GM06990 (cell line): ENCODE data around the gene THYN1.
"Not testable (repeated sequence)": the region's sequence is repeated elsewhere in the genome, so short reads cannot be mapped to it uniquely, and the experiment has no call there.

Experiments used
- DNase-seq: peaks from one replicate; pipeline ENCODE4 v3.0.0-alpha.2; 2011; ENCODE audit not compliant: insufficient read length; ENCODE audit errors: extremely low read depth
- H3K27me3 ChIP-seq: replicated peaks from 2 replicates; pipeline ENCODE4 v1.6.0; 2011; ENCODE audit warnings: low read length; ENCODE audit not compliant: control insufficient read depth, insufficient read depth
- H3K36me3 ChIP-seq: 2 replicates; pipeline ENCODE4 v1.5.1; 2011; ENCODE audit warnings: low read length; ENCODE audit not compliant: control insufficient read depth, insufficient read depth
- H3K4me3 ChIP-seq: replicated peaks from 2 replicates; pipeline ENCODE4 v1.5.1; 2011; ENCODE audit warnings: low read depth, mild to moderate bottlenecking, control low read depth, low read length
- TF ChIP-seq, protein P1 (sequence below): IDR thresholded peaks from 2 replicates; pipeline ENCODE4 v1.5.1; 2011; ENCODE audit warnings: low read length, control low read depth, mild to moderate bottlenecking, inconsistent platforms; ENCODE audit not compliant: insufficient read depth, poor library complexity, severe bottlenecking

Gene THYN1

DNA sequence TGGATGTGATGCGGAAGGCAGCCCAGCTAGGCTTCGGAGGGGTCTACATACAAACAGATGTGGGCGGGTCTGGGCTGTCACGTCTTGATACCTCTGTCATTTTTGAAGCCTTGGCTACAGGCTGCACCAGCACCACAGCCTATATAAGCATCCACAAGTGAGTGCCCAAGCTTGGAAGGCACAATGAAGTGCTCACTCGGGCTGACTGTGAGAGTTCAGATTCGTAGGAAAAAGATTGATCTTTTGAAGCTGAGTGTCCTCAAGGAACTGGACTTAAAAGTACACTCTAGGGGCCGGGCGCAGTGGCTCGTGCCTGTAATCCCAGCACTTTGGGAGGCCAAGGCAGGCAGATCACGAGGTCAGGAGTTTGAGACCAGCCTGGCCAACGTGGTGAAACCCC is 3.9 kb upstream of the THYN1 start:
- no peak overlapping the region for H3K4me3 ChIP-seq
- no peaks in the 10 kb centered on the region for H3K27me3 ChIP-seq
- TF ChIP-seq, protein P1, sequence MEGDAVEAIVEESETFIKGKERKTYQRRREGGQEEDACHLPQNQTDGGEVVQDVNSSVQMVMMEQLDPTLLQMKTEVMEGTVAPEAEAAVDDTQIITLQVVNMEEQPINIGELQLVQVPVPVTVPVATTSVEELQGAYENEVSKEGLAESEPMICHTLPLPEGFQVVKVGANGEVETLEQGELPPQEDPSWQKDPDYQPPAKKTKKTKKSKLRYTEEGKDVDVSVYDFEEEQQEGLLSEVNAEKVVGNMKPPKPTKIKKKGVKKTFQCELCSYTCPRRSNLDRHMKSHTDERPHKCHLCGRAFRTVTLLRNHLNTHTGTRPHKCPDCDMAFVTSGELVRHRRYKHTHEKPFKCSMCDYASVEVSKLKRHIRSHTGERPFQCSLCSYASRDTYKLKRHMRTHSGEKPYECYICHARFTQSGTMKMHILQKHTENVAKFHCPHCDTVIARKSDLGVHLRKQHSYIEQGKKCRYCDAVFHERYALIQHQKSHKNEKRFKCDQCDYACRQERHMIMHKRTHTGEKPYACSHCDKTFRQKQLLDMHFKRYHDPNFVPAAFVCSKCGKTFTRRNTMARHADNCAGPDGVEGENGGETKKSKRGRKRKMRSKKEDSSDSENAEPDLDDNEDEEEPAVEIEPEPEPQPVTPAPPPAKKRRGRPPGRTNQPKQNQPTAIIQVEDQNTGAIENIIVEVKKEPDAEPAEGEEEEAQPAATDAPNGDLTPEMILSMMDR: no peak
- no peak for DNase-seq
- H3K36me3 ChIP-seq: peaks cover 9% of the 10 kb centered on the region

DNA sequence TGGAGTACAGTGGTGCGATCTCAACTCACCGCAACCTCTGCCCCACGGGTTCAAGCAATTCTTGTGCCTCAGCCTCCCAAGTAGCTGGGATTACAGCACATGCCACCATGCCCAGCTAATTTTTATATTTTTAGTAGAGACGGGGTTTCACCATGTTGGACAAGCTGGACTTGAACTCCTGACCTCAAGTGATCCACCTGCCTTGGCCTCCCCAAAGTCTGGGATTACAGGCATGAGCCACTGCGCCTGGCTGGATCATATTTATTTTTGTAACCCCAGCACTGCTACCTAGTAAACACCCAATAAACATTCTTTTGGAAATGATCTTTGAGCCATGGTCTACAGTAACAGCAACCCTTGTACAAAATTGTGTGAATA is 2.0 kb upstream of the THYN1 start:
- not testable (repeated sequence) for H3K27me3 ChIP-seq, DNase-seq, H3K36me3 ChIP-seq, H3K4me3 ChIP-seq

DNA sequence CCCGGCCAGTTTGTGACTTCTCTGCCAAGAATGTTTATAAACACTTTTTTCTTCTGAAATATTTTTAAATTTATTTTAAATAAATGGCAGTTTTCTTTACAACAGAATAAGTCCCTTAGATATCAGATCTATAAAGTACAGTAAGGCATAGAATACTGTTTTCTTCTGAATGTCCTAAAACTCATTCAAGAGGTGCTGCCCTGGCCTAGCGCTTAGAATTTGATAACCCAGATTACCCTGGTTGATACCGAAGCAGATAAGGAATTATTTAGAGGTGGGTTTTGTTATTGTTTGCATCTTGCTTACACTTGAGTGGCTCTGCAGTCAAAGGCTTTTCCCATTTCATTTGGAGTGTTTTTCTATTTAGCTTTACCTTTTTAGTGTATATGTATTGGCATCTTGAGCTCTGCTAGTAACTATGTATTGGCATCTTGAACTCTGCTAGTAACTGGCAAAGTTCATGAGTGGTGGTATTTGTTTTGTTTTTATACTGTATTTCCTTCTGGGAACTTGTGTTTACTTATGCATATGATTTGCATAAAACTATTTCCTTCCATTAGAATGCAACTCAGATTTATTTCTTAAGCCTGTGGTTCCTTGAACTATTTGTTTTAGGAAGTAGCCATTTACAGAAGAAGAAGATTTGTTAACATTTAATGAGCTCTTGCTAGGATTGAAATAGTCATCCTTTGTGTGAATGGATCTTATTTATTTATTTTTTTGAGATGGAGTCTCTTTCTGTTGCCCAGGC is 1.5 kb upstream of the THYN1 start:
- DNase-seq: no peak
- TF ChIP-seq, protein P1: no peak
- H3K27me3 ChIP-seq: no peaks in the 10 kb centered on the region
- H3K36me3 ChIP-seq: peaks cover 6% of the 10 kb centered on the region
- peak overlapping the region; percentile 90 for H3K4me3 ChIP-seq

DNA sequence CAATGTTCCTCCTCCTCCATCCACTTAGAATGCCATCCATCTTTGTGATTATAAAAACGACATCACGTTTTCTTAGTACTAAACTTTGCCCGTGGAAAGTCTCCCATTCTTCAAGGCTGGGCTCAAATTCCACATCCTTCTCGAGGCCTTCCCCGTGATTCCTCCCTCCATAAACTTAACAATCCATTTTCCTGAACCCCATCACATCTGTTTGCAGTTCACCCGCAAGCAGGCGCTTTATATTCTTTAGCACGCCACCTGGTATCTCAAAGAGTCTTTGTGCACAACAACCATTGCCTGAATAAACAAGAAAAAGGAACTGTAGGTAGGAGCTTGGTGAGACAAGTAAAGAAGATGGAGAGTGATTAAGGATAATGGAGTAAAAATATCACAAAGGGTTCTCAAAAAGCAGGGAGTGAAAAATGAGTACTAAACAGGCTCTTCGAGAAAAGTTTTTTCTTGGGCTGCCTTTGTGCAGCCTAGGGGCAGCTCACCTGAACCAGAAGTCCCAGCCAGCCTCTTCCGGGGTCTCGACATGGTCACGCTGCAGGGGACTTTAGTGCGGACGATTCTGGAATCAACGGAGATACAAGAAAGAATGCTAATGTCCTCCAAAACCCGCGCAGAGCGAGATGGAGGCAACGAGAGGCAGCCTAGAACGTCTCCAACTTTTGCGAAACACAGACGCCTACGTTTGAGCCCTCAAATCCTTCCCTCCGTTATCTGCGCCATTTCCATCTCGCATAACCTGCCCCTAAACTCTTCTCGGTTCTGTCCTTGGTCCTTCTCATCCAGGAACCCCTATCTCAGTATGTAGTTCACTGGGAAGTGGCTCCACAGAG is 585 bp downstream of the THYN1 start:
- Histone ChIP-seq H3K27me3 (no peaks in the 10 kb centered on the region), H3K4me3 (peak overlapping the region; percentile 90), H3K36me3 (peaks cover 3% of the 10 kb centered on the region)
- TF ChIP-seq, protein P1: no peak
- no peak for DNase-seq

DNA sequence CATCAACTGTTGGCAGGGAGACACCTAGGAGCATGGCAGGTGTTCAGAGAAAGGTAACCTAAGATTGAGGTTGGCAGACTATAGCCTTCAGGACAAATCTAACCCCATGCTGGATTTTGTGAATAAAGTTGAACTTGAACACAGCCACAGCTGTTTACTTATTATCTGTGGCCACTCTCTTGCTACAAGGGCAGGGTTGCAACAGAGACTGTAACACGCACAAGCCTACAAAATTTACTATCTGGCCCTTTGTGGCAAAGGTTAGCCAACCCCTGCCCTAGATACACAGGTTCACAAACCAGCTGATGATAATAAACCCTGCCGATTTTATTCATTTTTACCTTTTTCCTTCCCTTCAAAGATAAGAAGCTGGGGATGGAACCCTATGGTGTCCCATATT is 2.5 kb downstream of the THYN1 start:
- DNase-seq: no peak
- Histone ChIP-seq H3K27me3 (no peaks in the 10 kb centered on the region), H3K4me3 (no peak overlapping the region), H3K36me3 (peaks cover 14% of the 10 kb centered on the region)
- TF ChIP-seq, protein P1: no peak

DNA sequence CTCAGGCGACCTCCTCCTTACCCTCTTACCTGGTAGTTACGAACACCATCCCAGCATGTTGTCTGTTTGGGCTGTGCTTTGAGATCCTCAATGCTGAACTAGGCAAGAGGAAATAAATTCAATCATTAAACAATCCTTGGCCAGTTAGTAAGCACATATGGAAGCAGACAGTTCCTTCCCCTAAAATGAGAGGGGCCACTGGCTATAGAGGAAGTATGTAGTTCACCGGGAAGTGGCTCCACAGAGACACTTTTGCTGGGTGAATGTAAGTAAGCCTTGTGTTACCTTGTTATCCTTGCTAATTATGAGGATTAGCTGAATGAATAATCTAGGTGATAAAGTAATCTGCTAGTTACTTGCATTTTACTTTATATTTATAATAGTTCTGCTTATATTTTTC is 2.9 kb downstream of the THYN1 start:
- peaks cover 16% of the 10 kb centered on the region for H3K36me3 ChIP-seq
- H3K27me3 ChIP-seq: no peaks in the 10 kb centered on the region
- no peak overlapping the region for H3K4me3 ChIP-seq
- DNase-seq: no peak
- TF ChIP-seq, protein P1: no peak
